ENCODE measurements around the gene TMEM198. TPM values are rescaled to one million over a fixed set of nuclear protein-coding genes. Genes with fewer than 3 reads are reported as not detected.

Gene TMEM198
- total RNA-seq, 6 experiments from 2014 or later, result 0.68 to 3.2 (median 1.2) TPM

GRCh38 chr2:219538504-219538951 lies 5.3 kb upstream of the TMEM198 start:
- Histone ChIP-seq H3K36me3 (no peaks in the 10 kb centered on the region), H3K4me1 (peaks cover 0 to 13% (median 5%) of the 10 kb centered on the region in 4 donors), H3K27ac (no peak overlapping the region), H3K4me3 (no peak overlapping the region), H3K27me3 (no peaks in the 10 kb centered on the region), H3K9me3 (no peaks in the 10 kb centered on the region)
- ATAC-seq, result no peak
- TF ChIP-seq POLR2A (IDR thresholded peaks at IDR 0.05) (no peak), CTCF (IDR thresholded peaks at IDR 0.05) (no peak)
- no peak for DNase-seq
- 86% methylated on average over 1 of the region's 6 CpGs for WGBS (ENCODE audit: insufficient coverage, low coverage, low lambda C conversion rate, missing lambda C conversion rate)
- intact Hi-C loops (cut with DNase I), result loop anchor here (5.0 to 10.0 kb wide), 2 partner anchors 64 to 109 kb away; no protein-coding TSS in a partner anchor

GRCh38 chr2:219538956-219539788 lies 4.7 kb upstream of the TMEM198 start:
- Histone ChIP-seq H3K36me3 (no peaks in the 10 kb centered on the region), H3K4me1 (peaks cover 0 to 16% (median 5%) of the 10 kb centered on the region in 4 donors), H3K4me3 (no peak overlapping the region), H3K9me3 (no peaks in the 10 kb centered on the region), H3K27ac (no peak overlapping the region), H3K27me3 (no peaks in the 10 kb centered on the region)
- intact Hi-C loops (cut with DNase I), result loop anchor here (5.0 to 10.0 kb wide), 2 partner anchors 64 to 108 kb away; no protein-coding TSS in a partner anchor
- ATAC-seq (no peak), DNase-seq (no peak)
- TF ChIP-seq POLR2A (IDR thresholded peaks at IDR 0.05) (no peak), CTCF (IDR thresholded peaks at IDR 0.05) (no peak)
- WGBS (ENCODE audit: insufficient coverage, low coverage, low lambda C conversion rate, missing lambda C conversion rate), result 77% methylated on average over 4 of the region's 32 CpGs

GRCh38 chr2:219539926-219540678 lies 3.7 kb upstream of the TMEM198 start:
- ATAC-seq, result no peak
- 91% methylated on average over 6 of the region's 46 CpGs for WGBS (ENCODE audit: insufficient coverage, low coverage, low lambda C conversion rate, missing lambda C conversion rate)
- peaks cover 0 to 18% (median 5%) of the 10 kb centered on the region in 4 donors for H3K4me1 ChIP-seq
- H3K27me3 ChIP-seq, result no peaks in the 10 kb centered on the region
- no peak for DNase-seq
- TF ChIP-seq POLR2A (IDR thresholded peaks at IDR 0.05) (no peak), CTCF (IDR thresholded peaks at IDR 0.05) (no peak)
- H3K27ac ChIP-seq, result no peak overlapping the region
- H3K4me3 ChIP-seq, result no peak overlapping the region
- H3K36me3 ChIP-seq, result no peaks in the 10 kb centered on the region
- intact Hi-C loops (cut with DNase I), result loop anchor here (5.0 to 10.0 kb wide), 2 partner anchors 65 to 107 kb away; no protein-coding TSS in a partner anchor
- H3K9me3 ChIP-seq, result no peaks in the 10 kb centered on the region

GRCh38 chr2:219540784-219541504 lies 2.9 kb upstream of the TMEM198 start:
- no peaks in the 10 kb centered on the region for H3K9me3 ChIP-seq
- DNase-seq (no peak), ATAC-seq (no peak)
- no peak for TF ChIP-seq POLR2A (IDR thresholded peaks at IDR 0.05)
- no peak for TF ChIP-seq CTCF (IDR thresholded peaks at IDR 0.05)
- H3K4me1 ChIP-seq, result peaks cover 0 to 18% (median 5%) of the 10 kb centered on the region in 4 donors
- no peaks in the 10 kb centered on the region for H3K27me3 ChIP-seq
- intact Hi-C loops (cut with DNase I), result no loop called here
- no peaks in the 10 kb centered on the region for H3K36me3 ChIP-seq
- no peak overlapping the region for H3K4me3 ChIP-seq
- H3K27ac ChIP-seq, result no peak overlapping the region
- 90% methylated on average over 8 of the region's 12 CpGs for WGBS (ENCODE audit: insufficient coverage, low coverage, low lambda C conversion rate, missing lambda C conversion rate)

Data from right lobe of liver (tissue), 6 donors.